Measurements from ENCODE around the gene CUX1.
A peak's percentile ranks its signal among the peaks of the same experiment; 100 is the strongest.

The CUX1 gene

GRCh38 chr7:102305414-102306268, 488.2 kb downstream of the CUX1 start:
- Histone ChIP-seq H3K9ac (peak overlapping the region; percentile 47; the same call in 1 of the 2 replicates), H3K36me3 (ENCODE audit: insufficient read depth) (no peaks in the 10 kb centered on the region), H3K4me2 (peak overlapping the region; percentile 98; the same call in 1 of the 2 replicates), H2AFZ (ENCODE audit: low read depth) (no peak overlapping the region), H3K79me2 (ENCODE audit: insufficient read depth, low read depth) (peaks cover 62% of the 10 kb centered on the region), H3K27ac (peak overlapping the region; percentile 91), H4K20me1 (ENCODE audit: insufficient read depth) (no peaks in the 10 kb centered on the region), H3K4me1 (ENCODE audit: low read depth, poor library complexity, severe bottlenecking) (peaks cover 88% of the 10 kb centered on the region), H3K4me3 (IDR thresholded peaks at IDR 0.05; ENCODE audit: insufficient read depth, low read depth, low read length) (no peak overlapping the region), H3K27me3 (ENCODE audit: insufficient read depth, low read depth) (no peaks in the 10 kb centered on the region)
- no peak for TF ChIP-seq CTCF (conservative IDR thresholded peaks at IDR 0.05; ENCODE audit: low read depth, low read length)

GRCh38 chr7:102306916-102307677, 489.7 kb downstream of the CUX1 start:
- Histone ChIP-seq H4K20me1 (ENCODE audit: insufficient read depth) (no peaks in the 10 kb centered on the region), H2AFZ (ENCODE audit: low read depth) (peak overlapping the region; percentile 5; the same call in 1 of the 2 replicates), H3K9ac (peak overlapping the region; percentile 47; the same call in 1 of the 2 replicates), H3K4me1 (ENCODE audit: low read depth, poor library complexity, severe bottlenecking) (peaks cover 96% of the 10 kb centered on the region), H3K36me3 (ENCODE audit: insufficient read depth) (no peaks in the 10 kb centered on the region), H3K4me2 (peak overlapping the region; percentile 98), H3K27me3 (ENCODE audit: insufficient read depth, low read depth) (no peaks in the 10 kb centered on the region), H3K4me3 (IDR thresholded peaks at IDR 0.05; ENCODE audit: insufficient read depth, low read depth, low read length) (no peak overlapping the region), H3K27ac (peak overlapping the region; percentile 91), H3K79me2 (ENCODE audit: insufficient read depth, low read depth) (peaks cover 50% of the 10 kb centered on the region)
- no peak for TF ChIP-seq CTCF (conservative IDR thresholded peaks at IDR 0.05; ENCODE audit: low read depth, low read length)

GRCh38 chr7:102310414-102310815, 493.0 kb downstream of the CUX1 start:
- H3K4me2 ChIP-seq: peak overlapping the region; percentile 42; the same call in 1 of the 2 replicates
- no peak overlapping the region; the same call in 1 of the 2 replicates for H3K27ac ChIP-seq

More at GRCh38 chr7:102310414-102310815, 493.0 kb downstream of the CUX1 start:
- no peak overlapping the region for H3K9ac ChIP-seq
- H3K4me3 ChIP-seq (IDR thresholded peaks at IDR 0.05; ENCODE audit: insufficient read depth, low read depth, low read length): no peak overlapping the region
- H3K36me3 ChIP-seq (ENCODE audit: insufficient read depth): peaks cover 7% of the 10 kb centered on the region; the same call in 1 of the 2 replicates
- no peak for TF ChIP-seq CTCF (conservative IDR thresholded peaks at IDR 0.05; ENCODE audit: low read depth, low read length)
- H2AFZ ChIP-seq (ENCODE audit: low read depth): no peak overlapping the region
- H3K27me3 ChIP-seq (ENCODE audit: insufficient read depth, low read depth): no peaks in the 10 kb centered on the region
- H3K4me1 ChIP-seq (ENCODE audit: low read depth, poor library complexity, severe bottlenecking): peaks cover 63% of the 10 kb centered on the region
- H3K79me2 ChIP-seq (ENCODE audit: insufficient read depth, low read depth): peaks cover 28% of the 10 kb centered on the region
- no peaks in the 10 kb centered on the region for H4K20me1 ChIP-seq (ENCODE audit: insufficient read depth)

Data from KMS-11 (cell line).